ENCODE data around the gene GTF2H2.
"Not testable (repeated sequence)": the region's sequence is repeated elsewhere in the genome, so short reads cannot be mapped to it uniquely, and the experiment has no call there.

GTF2H2 gene

GRCh38 chr5:71067262-71067928 lies at the start of gene GTF2H2:
TSS of gene GTF2H2 (minus strand) at chr5:71067676. CDS start at chr5:71062763, 4,913 bp downstream.
- not testable (repeated sequence) for DNase-seq (ENCODE audit: low spot score)

- DNase-seq (ENCODE audit: low spot score): not testable (repeated sequence)
These were observed 42.3 kb upstream of the GTF2H2 start for GRCh38 chr5:71109730-71110275.

GRCh38 chr5:71099996-71100395 lies 32.5 kb upstream of the GTF2H2 start:
- DNase-seq (ENCODE audit: low spot score): not testable (repeated sequence)

- DNase-seq (ENCODE audit: low spot score): not testable (repeated sequence)
These were observed 30.4 kb upstream of the GTF2H2 start for GRCh38 chr5:71097930-71098203.

GRCh38 chr5:71097173-71097929 lies 29.9 kb upstream of the GTF2H2 start:
- DNase-seq (ENCODE audit: low spot score): not testable (repeated sequence)

- DNase-seq (ENCODE audit: low spot score): not testable (repeated sequence)
These were observed 22.3 kb upstream of the GTF2H2 start for GRCh38 chr5:71089773-71090172.

- not testable (repeated sequence) for DNase-seq (ENCODE audit: low spot score)
These were observed 21.3 kb upstream of the GTF2H2 start for GRCh38 chr5:71088754-71089153.

GRCh38 chr5:71086145-71086544 lies 18.7 kb upstream of the GTF2H2 start:
- DNase-seq (ENCODE audit: low spot score): not testable (repeated sequence)

GRCh38 chr5:71084280-71085063 lies 17.0 kb upstream of the GTF2H2 start:
- DNase-seq (ENCODE audit: low spot score): not testable (repeated sequence)

- not testable (repeated sequence) for DNase-seq (ENCODE audit: low spot score)
These were observed 15.4 kb upstream of the GTF2H2 start for GRCh38 chr5:71082898-71083297.

GRCh38 chr5:71082340-71082739 lies 14.9 kb upstream of the GTF2H2 start:
- not testable (repeated sequence) for DNase-seq (ENCODE audit: low spot score)

GRCh38 chr5:71061322-71061721 lies 6.2 kb downstream of the GTF2H2 start:
- DNase-seq (ENCODE audit: low spot score): not testable (repeated sequence)

GRCh38 chr5:71059426-71059825 lies 8.1 kb downstream of the GTF2H2 start:
- not testable (repeated sequence) for DNase-seq (ENCODE audit: low spot score)

- not testable (repeated sequence) for DNase-seq (ENCODE audit: low spot score)
These were observed 22.7 kb downstream of the GTF2H2 start for GRCh38 chr5:71044808-71045207.

- not testable (repeated sequence) for DNase-seq (ENCODE audit: low spot score)
These were observed 23.3 kb downstream of the GTF2H2 start for GRCh38 chr5:71044128-71044527.

GRCh38 chr5:71031046-71031776 lies 36.3 kb downstream of the GTF2H2 start:
- DNase-seq (ENCODE audit: low spot score): not testable (repeated sequence)

- DNase-seq (ENCODE audit: low spot score): not testable (repeated sequence)
These were observed 42.1 kb downstream of the GTF2H2 start, which contains the start of gene NAIP for GRCh38 chr5:71025289-71025953. TSS of gene NAIP (minus strand) at chr5:71025339. CDS start at chr5:71012915, 12,424 bp downstream.

GRCh38 chr5:71020643-71021042 lies 46.8 kb downstream of the GTF2H2 start:
- DNase-seq (ENCODE audit: low spot score): not testable (repeated sequence)

- DNase-seq (ENCODE audit: low spot score): not testable (repeated sequence)
These were observed 49.0 kb downstream of the GTF2H2 start for GRCh38 chr5:71018376-71019005.

GRCh38 chr5:71014176-71014575 lies 53.3 kb downstream of the GTF2H2 start:
- DNase-seq (ENCODE audit: low spot score): no peak
